Testis (tissue), 3 donors: ENCODE measurements around the gene ADAM15. TPM values are rescaled to one million over a fixed set of nuclear protein-coding genes. Genes with fewer than 3 reads are reported as not detected.
A peak's percentile ranks its signal among the peaks of the same experiment; 100 is the strongest.

Experiments
- DNase-seq: peaks from one replicate; pipeline ENCODE4 v3.0.0-alpha.2; 2019
- H3K27ac ChIP-seq, 2 donors: fragments of 200-600 bp; sonication (generic); one replicate each; pipeline ENCODE4 v1.5.1; 2019
- H3K27me3 ChIP-seq: fragments of 200-600 bp; sonication (generic); one replicate; pipeline ENCODE4 v1.5.1; 2019
- H3K36me3 ChIP-seq: fragments of 200-600 bp; sonication (generic); one replicate; pipeline ENCODE4 v1.5.1; 2017; ENCODE audit warnings: low read depth; ENCODE audit errors: missing control alignments
- H3K4me1 ChIP-seq: fragments of 200-600 bp; sonication (generic); one replicate; pipeline ENCODE4 v1.5.1; 2019
- H3K4me3 ChIP-seq, 2 donors: fragments of 200-600 bp; sonication (generic); one replicate each; pipeline ENCODE4 v1.5.1; 2017 to 2019
- H3K9me3 ChIP-seq: fragments of 200-600 bp; sonication (generic); one replicate; pipeline ENCODE4 v1.5.1; 2017
- POLR2A ChIP-seq: fragments of 450-650 bp; IDR thresholded peaks from one replicate; pipeline ENCODE4 v1.6.1; 2017; ENCODE audit warnings: antibody characterized with exemption, mild to moderate bottlenecking, moderate library complexity
- WGBS, 2 donors: methylation state at CpG; one replicate each; pipeline ENCODE4 v1.1.5; 2018; 5-methylcytosine and 5-hydroxymethylcytosine counted together
- intact Hi-C: fragments of 100-400 bp; cut with DNase I; formaldehyde crosslinking; loops from one replicate; pipeline ENCODE4 v1.15.1; 2023; ENCODE audit warnings: low total_unique reads
- polyA plus RNA-seq: library from polyadenylated mRNA; stranded (reverse); fragments of 350-450 nt; fragmentation: Illumina TruSeq; extraction: RNeasy Lipid Tissue Mini Kit (QIAGEN cat#74804); gene quantifications from one replicate; pipeline ENCODE4 v1.2.3, GENCODE V29; 2014; ENCODE audit warnings: low read depth, low replicate concordance; ENCODE audit not compliant: insufficient read depth
- total RNA-seq, 2 donors: library from RNA; depleted of rRNA; stranded (reverse); fragments of >200 nt; gene quantifications; one replicate each; pipeline ENCODE4 v1.2.3, GENCODE V29; 2016
- TF ChIP-seq, protein P1 (sequence below), 3 experiments: fragments of 450-650 bp in 2 of 3; fragments of 200-600 bp in 1 of 3; sonication (generic) in 1 of 3; IDR thresholded peaks; one replicate each; pipeline ENCODE4 v1.5.1; 2016 to 2019; ENCODE audit warnings: antibody characterized with exemption in 3 of 3, mild to moderate bottlenecking in 2 of 3, moderate library complexity in 1 of 3

ADAM15 gene
- total and polyA plus RNA-seq, 3 donors from 2014 or later: 30.7 to 42.6 (median 34.5) TPM

DNA sequence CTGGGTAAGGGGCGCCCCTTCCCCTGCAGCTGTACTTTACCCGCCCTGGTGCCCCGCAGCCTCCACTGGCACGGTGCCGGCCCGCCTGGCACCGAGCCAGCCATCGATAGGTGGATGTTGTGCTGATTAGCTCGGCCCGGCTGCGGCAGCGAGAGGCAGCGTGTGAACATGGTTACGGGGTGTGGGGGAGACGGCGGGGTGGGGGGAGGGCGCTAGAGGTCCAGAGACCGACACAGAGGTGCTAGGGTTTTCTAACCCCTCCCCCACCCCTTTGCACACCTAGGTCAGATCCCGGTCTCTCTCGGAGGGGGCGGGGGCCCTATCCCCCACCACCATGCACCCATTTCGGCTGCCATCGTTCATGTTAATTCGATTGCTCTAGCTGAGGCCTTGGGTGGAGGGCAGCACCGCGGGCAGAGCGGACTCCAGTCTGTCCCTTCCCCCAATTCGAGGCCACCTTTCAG is 19.1 kb downstream of the ADAM15 start:
- DNase-seq: no peak
- peak overlapping the region in 1 of 2 donors; percentile 78 for H3K27ac ChIP-seq
- WGBS, 2 donors: 25 to 29% methylated on average over 14 to 28 of the region's 28 CpGs
- no peak for TF ChIP-seq POLR2A
- no peaks in the 10 kb centered on the region for H3K27me3 ChIP-seq
- intact Hi-C loops: no loop called here
- H3K36me3 ChIP-seq: no peaks in the 10 kb centered on the region
- H3K4me3 ChIP-seq: peak overlapping the region; percentile 55 to 56
- peaks cover under 1% of the 10 kb centered on the region for H3K4me1 ChIP-seq
- no peaks in the 10 kb centered on the region for H3K9me3 ChIP-seq

- no peak for TF ChIP-seq POLR2A
- TF ChIP-seq, protein P1, sequence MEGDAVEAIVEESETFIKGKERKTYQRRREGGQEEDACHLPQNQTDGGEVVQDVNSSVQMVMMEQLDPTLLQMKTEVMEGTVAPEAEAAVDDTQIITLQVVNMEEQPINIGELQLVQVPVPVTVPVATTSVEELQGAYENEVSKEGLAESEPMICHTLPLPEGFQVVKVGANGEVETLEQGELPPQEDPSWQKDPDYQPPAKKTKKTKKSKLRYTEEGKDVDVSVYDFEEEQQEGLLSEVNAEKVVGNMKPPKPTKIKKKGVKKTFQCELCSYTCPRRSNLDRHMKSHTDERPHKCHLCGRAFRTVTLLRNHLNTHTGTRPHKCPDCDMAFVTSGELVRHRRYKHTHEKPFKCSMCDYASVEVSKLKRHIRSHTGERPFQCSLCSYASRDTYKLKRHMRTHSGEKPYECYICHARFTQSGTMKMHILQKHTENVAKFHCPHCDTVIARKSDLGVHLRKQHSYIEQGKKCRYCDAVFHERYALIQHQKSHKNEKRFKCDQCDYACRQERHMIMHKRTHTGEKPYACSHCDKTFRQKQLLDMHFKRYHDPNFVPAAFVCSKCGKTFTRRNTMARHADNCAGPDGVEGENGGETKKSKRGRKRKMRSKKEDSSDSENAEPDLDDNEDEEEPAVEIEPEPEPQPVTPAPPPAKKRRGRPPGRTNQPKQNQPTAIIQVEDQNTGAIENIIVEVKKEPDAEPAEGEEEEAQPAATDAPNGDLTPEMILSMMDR (IDR thresholded peaks at IDR 0.05): peak; percentile 30 to 46 (median 30)
- H3K36me3 ChIP-seq: no peaks in the 10 kb centered on the region
- H3K27me3 ChIP-seq: no peaks in the 10 kb centered on the region
- DNase-seq: peak; percentile 90
- peak overlapping the region; percentile 27 to 78 for H3K27ac ChIP-seq
- H3K4me3 ChIP-seq: peak overlapping the region; percentile 55 to 56
- no peaks in the 10 kb centered on the region for H3K4me1 ChIP-seq
- H3K9me3 ChIP-seq: no peaks in the 10 kb centered on the region
- WGBS, 2 donors: 6 to 10% methylated on average over 6 to 55 of the region's 61 CpGs
- intact Hi-C loops: no loop called here
Measured at GRCh38 chr1:155070721-155071569, 19.8 kb downstream of the ADAM15 start.

GRCh38 chr1:155071701-155072100 is 20.6 kb downstream of the ADAM15 start:
- WGBS, 2 donors: 58 to 65% methylated on average over 8 to 14 of the region's 14 CpGs

GRCh38 chr1:155072531-155073289 is 21.6 kb downstream of the ADAM15 start:
- Histone ChIP-seq H3K36me3 (no peaks in the 10 kb centered on the region), H3K4me1 (no peaks in the 10 kb centered on the region), H3K27ac (no peak overlapping the region), H3K9me3 (no peaks in the 10 kb centered on the region), H3K27me3 (no peaks in the 10 kb centered on the region), H3K4me3 (no peak overlapping the region)
- DNase-seq: no peak
- TF ChIP-seq, protein P1 (IDR thresholded peaks at IDR 0.05): no peak
- no peak for TF ChIP-seq POLR2A
- intact Hi-C loops: no loop called here
- WGBS, 2 donors: 60 to 66% methylated on average over 7 of the region's 7 CpGs

More at GRCh38 chr1:155071701-155072100, 20.6 kb downstream of the ADAM15 start:
- DNase-seq: peak; percentile 67
- intact Hi-C loops: no loop called here
- peak overlapping the region in 1 of 2 donors; percentile 78 for H3K27ac ChIP-seq
- TF ChIP-seq, protein P1 (IDR thresholded peaks at IDR 0.05): no peak
- no peak for TF ChIP-seq POLR2A
- no peaks in the 10 kb centered on the region for H3K4me1 ChIP-seq
- H3K9me3 ChIP-seq: no peaks in the 10 kb centered on the region
- peak overlapping the region in 1 of 2 donors; percentile 56 for H3K4me3 ChIP-seq
- H3K27me3 ChIP-seq: no peaks in the 10 kb centered on the region
- H3K36me3 ChIP-seq: no peaks in the 10 kb centered on the region
